Type B pancreatic cell (in vitro differentiated cells): Measurements from ENCODE around the gene PRKCE. TPM values are rescaled to one million over a fixed set of nuclear protein-coding genes. Genes with fewer than 3 reads are reported as not detected.
"Not testable (repeated sequence)": the region's sequence is repeated elsewhere in the genome, so short reads cannot be mapped to it uniquely, and the experiment has no call there.

Experiments used
- DNase-seq: peaks from one replicate; pipeline ENCODE4 v3.0.0; 2021; ENCODE audit warnings: mixed read lengths; ENCODE audit not compliant: unreplicated experiment; ENCODE audit errors: extremely low spot score
- H3K27ac Mint-ChIP-seq: 2 replicates; pipeline ENCODE4 v1.8.0; 2021; ENCODE audit warnings: mild to moderate bottlenecking, mixed read lengths
- H3K27me3 Mint-ChIP-seq: 2 replicates; pipeline ENCODE4 v1.8.0; 2021; ENCODE audit warnings: mixed read lengths
- H3K36me3 Mint-ChIP-seq: 2 replicates; pipeline ENCODE4 v1.8.0; 2021; ENCODE audit warnings: mixed read lengths
- H3K4me1 Mint-ChIP-seq: one replicate; pipeline ENCODE4 v1.8.0; 2021; ENCODE audit warnings: mixed read lengths; ENCODE audit not compliant: unreplicated experiment
- H3K4me3 Mint-ChIP-seq: 2 replicates; pipeline ENCODE4 v1.8.0; 2021; ENCODE audit warnings: mild to moderate bottlenecking, mixed read lengths
- H3K9me3 Mint-ChIP-seq: 2 replicates; pipeline ENCODE4 v1.8.0; 2021; ENCODE audit warnings: mixed read lengths
- total RNA-seq: library from RNA; stranded (reverse); gene quantifications from 2 replicates; pipeline ENCODE4 v1.2.1, GENCODE V29; 2021; ENCODE audit warnings: low replicate concordance
- TF ChIP-seq, protein P1 (sequence below): fragments of 200-600 bp; sonication (generic); conservative IDR thresholded peaks from 2 replicates; pipeline ENCODE4 v1.5.0; 2021; ENCODE audit warnings: antibody characterized with exemption, mild to moderate bottlenecking

The PRKCE gene
- total RNA-seq, 1 donor from 2014 or later, result 21.2 TPM

- H3K4me1 Mint-ChIP-seq, result peaks cover 22% of the 10 kb centered on the region
- H3K4me3 Mint-ChIP-seq, result no peak overlapping the region
- no peak for DNase-seq
- TF ChIP-seq, protein P1, sequence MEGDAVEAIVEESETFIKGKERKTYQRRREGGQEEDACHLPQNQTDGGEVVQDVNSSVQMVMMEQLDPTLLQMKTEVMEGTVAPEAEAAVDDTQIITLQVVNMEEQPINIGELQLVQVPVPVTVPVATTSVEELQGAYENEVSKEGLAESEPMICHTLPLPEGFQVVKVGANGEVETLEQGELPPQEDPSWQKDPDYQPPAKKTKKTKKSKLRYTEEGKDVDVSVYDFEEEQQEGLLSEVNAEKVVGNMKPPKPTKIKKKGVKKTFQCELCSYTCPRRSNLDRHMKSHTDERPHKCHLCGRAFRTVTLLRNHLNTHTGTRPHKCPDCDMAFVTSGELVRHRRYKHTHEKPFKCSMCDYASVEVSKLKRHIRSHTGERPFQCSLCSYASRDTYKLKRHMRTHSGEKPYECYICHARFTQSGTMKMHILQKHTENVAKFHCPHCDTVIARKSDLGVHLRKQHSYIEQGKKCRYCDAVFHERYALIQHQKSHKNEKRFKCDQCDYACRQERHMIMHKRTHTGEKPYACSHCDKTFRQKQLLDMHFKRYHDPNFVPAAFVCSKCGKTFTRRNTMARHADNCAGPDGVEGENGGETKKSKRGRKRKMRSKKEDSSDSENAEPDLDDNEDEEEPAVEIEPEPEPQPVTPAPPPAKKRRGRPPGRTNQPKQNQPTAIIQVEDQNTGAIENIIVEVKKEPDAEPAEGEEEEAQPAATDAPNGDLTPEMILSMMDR, result no peak
- no peaks in the 10 kb centered on the region for H3K9me3 Mint-ChIP-seq
- no peak overlapping the region for H3K27ac Mint-ChIP-seq
- peaks cover 3% of the 10 kb centered on the region for H3K27me3 Mint-ChIP-seq
- H3K36me3 Mint-ChIP-seq, result peaks cover 24% of the 10 kb centered on the region
Observed at GRCh38 chr2:45713136-45713535, 61.7 kb downstream of the PRKCE start.

DNA sequence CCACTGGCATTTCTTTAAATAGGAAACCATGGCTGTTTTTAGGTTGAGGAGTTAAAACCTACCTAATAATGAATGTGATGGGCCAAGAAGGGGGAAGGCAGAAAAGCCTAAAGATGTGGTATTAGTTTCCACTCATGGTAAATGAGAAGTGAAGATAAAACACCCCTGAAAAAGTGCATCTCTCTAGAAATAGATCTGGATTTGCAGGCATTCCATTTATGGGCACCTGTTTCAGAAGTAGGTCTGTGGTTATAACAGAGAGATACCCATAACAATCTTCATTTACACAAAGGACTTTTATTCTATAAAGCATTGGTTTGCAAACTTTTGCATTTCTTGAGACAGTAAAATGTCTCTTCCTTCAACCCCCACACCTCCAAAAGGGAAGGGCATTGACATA is 62.1 kb downstream of the PRKCE start:
- peaks cover 3% of the 10 kb centered on the region for H3K27me3 Mint-ChIP-seq
- no peaks in the 10 kb centered on the region for H3K9me3 Mint-ChIP-seq
- DNase-seq, result no peak
- peaks cover 22% of the 10 kb centered on the region for H3K4me1 Mint-ChIP-seq
- no peak overlapping the region for H3K4me3 Mint-ChIP-seq
- H3K27ac Mint-ChIP-seq, result no peak overlapping the region
- peaks cover 21% of the 10 kb centered on the region for H3K36me3 Mint-ChIP-seq
- TF ChIP-seq, protein P1, result no peak

DNA sequence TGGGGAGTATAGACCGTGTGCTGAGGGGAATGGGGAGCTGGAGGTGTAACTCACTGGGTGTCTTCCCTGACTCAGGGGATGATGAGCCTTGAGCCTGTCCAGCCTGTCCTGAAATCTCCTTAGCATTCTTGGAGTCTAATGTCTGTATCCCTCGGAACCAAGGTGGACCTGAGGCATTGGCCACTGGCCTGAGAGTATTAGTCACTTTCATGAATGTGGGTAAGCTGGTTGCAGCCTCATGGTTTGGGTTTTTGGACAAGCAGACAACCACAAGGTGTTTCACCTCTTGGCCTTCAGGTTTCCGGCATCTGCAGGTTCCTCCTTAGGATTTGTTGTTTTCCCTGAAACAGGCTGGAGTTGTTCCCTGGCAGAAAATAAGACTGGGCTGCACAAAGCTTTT is 63.2 kb downstream of the PRKCE start:
- Mint-ChIP-seq H3K36me3 (peaks cover 20% of the 10 kb centered on the region), H3K27ac (no peak overlapping the region), H3K4me3 (no peak overlapping the region), H3K4me1 (peaks cover 22% of the 10 kb centered on the region), H3K9me3 (no peaks in the 10 kb centered on the region), H3K27me3 (peaks cover 5% of the 10 kb centered on the region)
- TF ChIP-seq, protein P1, result no peak
- DNase-seq, result no peak

GRCh38 chr2:45715601-45716379 is 64.3 kb downstream of the PRKCE start:
- Mint-ChIP-seq H3K36me3 (peaks cover 20% of the 10 kb centered on the region), H3K4me1 (peaks cover 17% of the 10 kb centered on the region), H3K4me3 (no peak overlapping the region), H3K27ac (no peak overlapping the region), H3K27me3 (peaks cover 8% of the 10 kb centered on the region), H3K9me3 (no peaks in the 10 kb centered on the region)
- TF ChIP-seq, protein P1, result no peak
- DNase-seq, result no peak

- not testable (repeated sequence) for H3K9me3 Mint-ChIP-seq, H3K27ac Mint-ChIP-seq, DNase-seq, H3K4me3 Mint-ChIP-seq
- Mint-ChIP-seq H3K27me3 (peaks cover 11% of the 10 kb centered on the region), H3K36me3 (peaks cover 20% of the 10 kb centered on the region), H3K4me1 (peaks cover 21% of the 10 kb centered on the region)
Observed at GRCh38 chr2:45716432-45716831, 65.0 kb downstream of the PRKCE start.

- H3K27me3 Mint-ChIP-seq, result peaks cover 11% of the 10 kb centered on the region
Observed at GRCh38 chr2:45716915-45717314, 65.4 kb downstream of the PRKCE start.

More at GRCh38 chr2:45716915-45717314, 65.4 kb downstream of the PRKCE start:
- peaks cover 20% of the 10 kb centered on the region for H3K36me3 Mint-ChIP-seq
- no peak overlapping the region for H3K4me3 Mint-ChIP-seq
- no peaks in the 10 kb centered on the region for H3K9me3 Mint-ChIP-seq
- DNase-seq, result no peak
- peaks cover 21% of the 10 kb centered on the region for H3K4me1 Mint-ChIP-seq
- TF ChIP-seq, protein P1, result no peak
- H3K27ac Mint-ChIP-seq, result no peak overlapping the region
